ENCODE data around the gene GNL3L.
"Not testable (repeated sequence)": the region's sequence is repeated elsewhere in the genome, so short reads cannot be mapped to it uniquely, and the experiment has no call there.

The GNL3L gene

DNA sequence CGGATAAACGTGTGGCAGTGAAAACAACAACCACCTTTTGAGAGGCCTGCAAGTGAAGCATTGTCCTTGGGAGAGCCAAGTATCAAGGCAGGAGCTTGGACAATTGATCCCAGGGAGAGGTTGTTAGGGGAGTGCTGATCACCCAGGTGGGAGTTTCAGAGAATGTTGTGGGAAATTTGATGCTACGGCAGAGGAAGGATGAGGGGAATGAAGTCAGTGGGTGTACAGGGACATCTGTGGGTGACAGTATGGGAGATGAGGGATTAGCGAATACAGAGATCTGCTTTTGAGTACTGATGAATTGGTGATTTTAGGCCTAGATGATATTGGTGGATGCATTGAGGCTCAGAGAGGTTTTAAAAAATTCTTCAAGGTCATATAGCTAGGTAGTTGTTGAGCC, 4.3 kb downstream of the GNL3L start:
- ATAC-seq (ENCODE audit: insufficient read depth, low read depth) (no peak), DNase-seq (no peak)
- TF ChIP-seq EZH2 (IDR thresholded peaks at IDR 0.05; ENCODE audit: borderline replicate concordance, low read depth, low read length, severe bottlenecking), result no peak
- no peak for TF ChIP-seq CTCF (IDR thresholded peaks at IDR 0.05; ENCODE audit: borderline replicate concordance, extremely low read depth, low read length, poor library complexity, severe bottlenecking)
- peaks cover 40% of the 10 kb centered on the region for H3K4me1 ChIP-seq (ENCODE audit: insufficient read depth, low read length)
- H3K4me2 ChIP-seq (ENCODE audit: insufficient read depth, low read length), result peak overlapping the region; percentile 49; the same call in 1 of the 2 replicates
- peak overlapping the region in 1 of 2 experiments; percentile 20; a peak in 1 of 4 replicates for H3K4me3 ChIP-seq (ENCODE audit: low read depth in 1 of 2, low read length in 2 of 2)
- H3K79me2 ChIP-seq (ENCODE audit: insufficient read depth, low read length), result peaks cover 72% of the 10 kb centered on the region
- H3K27ac ChIP-seq (ENCODE audit: low read length), result no peak overlapping the region
- H2AFZ ChIP-seq (ENCODE audit: low read depth, low read length), result no peak overlapping the region
- peaks cover 49% of the 10 kb centered on the region for H3K36me3 ChIP-seq (ENCODE audit: insufficient read depth, low read length)
- H3K9ac ChIP-seq (ENCODE audit: low read depth, low read length), result 0 out of 2 replicates have a peak overlapping the region, but pooled peaks have one; percentile 15
- no peaks in the 10 kb centered on the region for H3K27me3 ChIP-seq (ENCODE audit: insufficient read depth, low read length, poor library complexity)
- 0 out of 2 replicates have a peak, but pooled peaks cover 8% of the 10 kb centered on the region for H4K20me1 ChIP-seq (ENCODE audit: insufficient read depth, low read length)
- no peaks in the 10 kb centered on the region for H3K9me3 ChIP-seq (ENCODE audit: insufficient read depth, low read length, severe bottlenecking)

- ATAC-seq (ENCODE audit: insufficient read depth, low read depth) (no peak), DNase-seq (no peak)
- Histone ChIP-seq H3K36me3 (ENCODE audit: insufficient read depth, low read length) (peaks cover 63% of the 10 kb centered on the region), H3K4me1 (ENCODE audit: insufficient read depth, low read length) (0 out of 2 replicates have a peak, but pooled peaks cover 3% of the 10 kb centered on the region), H4K20me1 (ENCODE audit: insufficient read depth, low read length) (no peaks in the 10 kb centered on the region), H3K4me3 (ENCODE audit: low read depth in 1 of 2, low read length in 2 of 2) (no peak overlapping the region), H3K9ac (ENCODE audit: low read depth, low read length) (no peak overlapping the region), H3K27me3 (ENCODE audit: insufficient read depth, low read length, poor library complexity) (no peaks in the 10 kb centered on the region), H3K9me3 (ENCODE audit: insufficient read depth, low read length, severe bottlenecking) (no peaks in the 10 kb centered on the region), H3K79me2 (ENCODE audit: insufficient read depth, low read length) (peaks cover 24% of the 10 kb centered on the region), H3K27ac (ENCODE audit: low read length) (no peak overlapping the region), H2AFZ (ENCODE audit: low read depth, low read length) (no peak overlapping the region), H3K4me2 (ENCODE audit: insufficient read depth, low read length) (no peak overlapping the region)
- TF ChIP-seq EZH2 (IDR thresholded peaks at IDR 0.05; ENCODE audit: borderline replicate concordance, low read depth, low read length, severe bottlenecking), result no peak
Measured at GRCh38 chrX:54540289-54540688, 10.3 kb downstream of the GNL3L start.

GRCh38 chrX:54542239-54542638, 12.2 kb downstream of the GNL3L start:
- H3K4me3 ChIP-seq (ENCODE audit: low read depth in 1 of 2, low read length in 2 of 2); H3K4me1 ChIP-seq (ENCODE audit: insufficient read depth, low read length); ATAC-seq (ENCODE audit: insufficient read depth, low read depth); DNase-seq; H3K9me3 ChIP-seq (ENCODE audit: insufficient read depth, low read length, severe bottlenecking); H3K4me2 ChIP-seq (ENCODE audit: insufficient read depth, low read length); H3K27ac ChIP-seq (ENCODE audit: low read length); H3K9ac ChIP-seq (ENCODE audit: low read depth, low read length); H2AFZ ChIP-seq (ENCODE audit: low read depth, low read length); H3K27me3 ChIP-seq (ENCODE audit: insufficient read depth, low read length, poor library complexity); H4K20me1 ChIP-seq (ENCODE audit: insufficient read depth, low read length): not testable (repeated sequence)
- peaks cover 10% of the 10 kb centered on the region for H3K79me2 ChIP-seq (ENCODE audit: insufficient read depth, low read length)
- H3K36me3 ChIP-seq (ENCODE audit: insufficient read depth, low read length), result peaks cover 73% of the 10 kb centered on the region

GRCh38 chrX:54550821-54551220, 20.8 kb downstream of the GNL3L start:
- Histone ChIP-seq H3K27ac (ENCODE audit: low read length) (no peak overlapping the region), H3K9ac (ENCODE audit: low read depth, low read length) (no peak overlapping the region), H3K27me3 (ENCODE audit: insufficient read depth, low read length, poor library complexity) (no peaks in the 10 kb centered on the region), H2AFZ (ENCODE audit: low read depth, low read length) (no peak overlapping the region), H3K4me3 (ENCODE audit: low read depth in 1 of 2, low read length in 2 of 2) (no peak overlapping the region), H3K4me2 (ENCODE audit: insufficient read depth, low read length) (no peak overlapping the region), H3K9me3 (ENCODE audit: insufficient read depth, low read length, severe bottlenecking) (no peaks in the 10 kb centered on the region), H4K20me1 (ENCODE audit: insufficient read depth, low read length) (no peaks in the 10 kb centered on the region), H3K4me1 (ENCODE audit: insufficient read depth, low read length) (no peaks in the 10 kb centered on the region), H3K79me2 (ENCODE audit: insufficient read depth, low read length) (no peaks in the 10 kb centered on the region), H3K36me3 (ENCODE audit: insufficient read depth, low read length) (peaks cover 94% of the 10 kb centered on the region)
- ATAC-seq (ENCODE audit: insufficient read depth, low read depth) (no peak), DNase-seq (no peak)
- TF ChIP-seq EZH2 (IDR thresholded peaks at IDR 0.05; ENCODE audit: borderline replicate concordance, low read depth, low read length, severe bottlenecking), result no peak
- no peak for TF ChIP-seq CTCF (IDR thresholded peaks at IDR 0.05; ENCODE audit: borderline replicate concordance, extremely low read depth, low read length, poor library complexity, severe bottlenecking)
